Suprapubic skin (tissue), 4 donors: ENCODE measurements around the gene CELF4. TPM values are rescaled to one million over a fixed set of nuclear protein-coding genes. Genes with fewer than 3 reads are reported as not detected.

Source experiments
- DNase-seq, 2 donors: peaks; one replicate each; pipeline ENCODE4 v3.0.0-alpha.2; 2019; ENCODE audit warnings: low spot score in 2 of 2
- H3K27ac ChIP-seq: fragments of 200-600 bp; sonication (generic); one replicate; pipeline ENCODE4 v1.5.1; 2019
- H3K27me3 ChIP-seq: fragments of 200-600 bp; sonication (generic); one replicate; pipeline ENCODE4 v1.5.1; 2019
- H3K36me3 ChIP-seq: fragments of 200-600 bp; sonication (generic); one replicate; pipeline ENCODE4 v1.5.1; 2019
- H3K4me1 ChIP-seq: fragments of 200-600 bp; sonication (generic); one replicate; pipeline ENCODE4 v1.5.1; 2019
- H3K4me3 ChIP-seq: fragments of 200-600 bp; sonication (generic); one replicate; pipeline ENCODE4 v1.5.1; 2019; ENCODE audit warnings: mild to moderate bottlenecking
- H3K9me3 ChIP-seq: fragments of 200-600 bp; sonication (generic); one replicate; pipeline ENCODE4 v1.5.1; 2019
- CTCF ChIP-seq, 2 donors: fragments of 200-600 bp in 1 of 2; fragments of 450-650 bp in 1 of 2; sonication (generic) in 1 of 2; IDR thresholded peaks; one replicate each; pipeline ENCODE4 v1.5.1; 2016 to 2019; ENCODE audit warnings: antibody characterized with exemption in 2 of 2, mild to moderate bottlenecking in 1 of 2, moderate library complexity in 1 of 2
- EP300 ChIP-seq: sonication (generic); formaldehyde crosslinking; IDR thresholded peaks from one replicate; pipeline ENCODE4 v1.6.1; 2017; ENCODE audit warnings: antibody characterized with exemption
- POLR2A ChIP-seq, 2 donors: fragments of 450-650 bp; IDR thresholded peaks; one replicate each; pipeline ENCODE4 v1.6.1; 2017; ENCODE audit warnings: antibody characterized with exemption in 2 of 2, mild to moderate bottlenecking in 2 of 2, moderate library complexity in 2 of 2
- POLR2AphosphoS5 ChIP-seq, 3 donors: sonication (generic); formaldehyde crosslinking; IDR thresholded peaks; one replicate each; pipeline ENCODE4 v1.6.1; 2017; ENCODE audit warnings: antibody characterized with exemption in 3 of 3
- WGBS: methylation state at CpG from one replicate; pipeline ENCODE4 v1.1.5; 2018; 5-methylcytosine and 5-hydroxymethylcytosine counted together
- total RNA-seq, 4 donors: library from RNA; depleted of rRNA; stranded (reverse); fragments of >200 nt; gene quantifications; one replicate each; pipeline ENCODE4 v1.1.0, GENCODE V29; 2016

The CELF4 gene
- total RNA-seq, 4 donors from 2014 or later: not detected

- Histone ChIP-seq H3K27me3 (peaks cover 64% of the 10 kb centered on the region), H3K36me3 (no peaks in the 10 kb centered on the region), H3K9me3 (no peaks in the 10 kb centered on the region), H3K27ac (no peak overlapping the region), H3K4me1 (no peaks in the 10 kb centered on the region), H3K4me3 (no peak overlapping the region)
- WGBS: 27% methylated on average over 8 of the region's 82 CpGs
- TF ChIP-seq POLR2AphosphoS5 (IDR thresholded peaks at IDR 0.05) (no peak), EP300 (no peak), CTCF (IDR thresholded peaks at IDR 0.05) (no peak), POLR2A (IDR thresholded peaks at IDR 0.05) (no peak)
- no peak for DNase-seq
Measured at GRCh38 chr18:37274309-37275236, 291.0 kb downstream of the CELF4 start.

- DNase-seq: no peak
- H3K4me3 ChIP-seq: no peak overlapping the region
- H3K4me1 ChIP-seq: no peaks in the 10 kb centered on the region
- no peaks in the 10 kb centered on the region for H3K36me3 ChIP-seq
- peaks cover 54% of the 10 kb centered on the region for H3K27me3 ChIP-seq
- H3K9me3 ChIP-seq: no peaks in the 10 kb centered on the region
- WGBS: 91% methylated on average over 8 of the region's 16 CpGs
- TF ChIP-seq CTCF (IDR thresholded peaks at IDR 0.05): no peak
- TF ChIP-seq EP300: no peak
- no peak for TF ChIP-seq POLR2A (IDR thresholded peaks at IDR 0.05)
- TF ChIP-seq POLR2AphosphoS5 (IDR thresholded peaks at IDR 0.05): no peak
- no peak overlapping the region for H3K27ac ChIP-seq
Measured at GRCh38 chr18:37272841-37273240, 292.8 kb downstream of the CELF4 start.

- Histone ChIP-seq H3K27ac (no peak overlapping the region), H3K4me3 (no peak overlapping the region), H3K9me3 (no peaks in the 10 kb centered on the region), H3K4me1 (no peaks in the 10 kb centered on the region), H3K27me3 (peaks cover 48% of the 10 kb centered on the region), H3K36me3 (no peaks in the 10 kb centered on the region)
- DNase-seq: no peak
- TF ChIP-seq EP300: no peak
- TF ChIP-seq POLR2AphosphoS5 (IDR thresholded peaks at IDR 0.05): no peak
- TF ChIP-seq CTCF (IDR thresholded peaks at IDR 0.05): no peak
- TF ChIP-seq POLR2A (IDR thresholded peaks at IDR 0.05): no peak
- WGBS: 41% methylated on average over 2 of the region's 2 CpGs
Measured at GRCh38 chr18:37272226-37272625, 293.4 kb downstream of the CELF4 start.

GRCh38 chr18:37270666-37271052, 294.9 kb downstream of the CELF4 start:
- WGBS: 91% methylated on average over 7 of the region's 7 CpGs

More at GRCh38 chr18:37270666-37271052, 294.9 kb downstream of the CELF4 start:
- Histone ChIP-seq H3K27ac (no peak overlapping the region), H3K27me3 (peaks cover 48% of the 10 kb centered on the region), H3K4me1 (no peaks in the 10 kb centered on the region), H3K4me3 (no peak overlapping the region), H3K9me3 (no peaks in the 10 kb centered on the region), H3K36me3 (no peaks in the 10 kb centered on the region)
- no peak for DNase-seq
- TF ChIP-seq POLR2A (IDR thresholded peaks at IDR 0.05) (no peak), POLR2AphosphoS5 (IDR thresholded peaks at IDR 0.05) (no peak), EP300 (no peak), CTCF (IDR thresholded peaks at IDR 0.05) (no peak)
